ENCODE data around the gene F2R.
"Not testable (repeated sequence)": the region's sequence is repeated elsewhere in the genome, so short reads cannot be mapped to it uniquely, and the experiment has no call there.

F2R gene

GRCh38 chr5:76715736-76716455 is at the start of gene F2R:
F2R (plus strand) TSS chr5:76716126; CDS start chr5:76716308, 182 bp downstream.
- peak in 23 of 42 donors; percentile 13 to 57 (median 27) for DNase-seq
- intact Hi-C loops (cut with DNase I) = no loop called here

DNA sequence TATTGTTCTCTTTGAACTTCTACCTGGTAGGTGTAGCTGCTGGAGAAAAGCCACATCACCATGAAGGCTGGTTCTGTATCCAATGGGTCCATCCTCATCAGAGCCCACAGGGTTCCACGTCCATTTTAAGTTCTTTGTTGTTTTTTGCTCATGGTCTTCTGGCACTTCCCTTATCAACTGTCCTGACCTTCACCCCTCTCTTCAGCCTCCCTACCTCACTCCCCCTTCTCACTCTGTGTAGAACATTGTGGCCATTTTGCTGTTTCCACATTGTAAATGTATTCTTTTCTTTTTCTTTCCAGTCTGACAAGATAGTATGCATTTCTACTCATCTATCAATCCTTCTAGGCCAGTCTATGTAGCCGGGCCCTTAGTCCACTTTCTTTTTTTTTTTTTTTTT is 48.4 kb upstream of the F2R start:
- no peak for DNase-seq
- intact Hi-C loops (cut with DNase I) = no loop called here

- DNase-seq = no peak
- intact Hi-C loops (cut with DNase I) = no loop called here
Measured at GRCh38 chr5:76669245-76669644, 46.7 kb upstream of the F2R start.

DNA sequence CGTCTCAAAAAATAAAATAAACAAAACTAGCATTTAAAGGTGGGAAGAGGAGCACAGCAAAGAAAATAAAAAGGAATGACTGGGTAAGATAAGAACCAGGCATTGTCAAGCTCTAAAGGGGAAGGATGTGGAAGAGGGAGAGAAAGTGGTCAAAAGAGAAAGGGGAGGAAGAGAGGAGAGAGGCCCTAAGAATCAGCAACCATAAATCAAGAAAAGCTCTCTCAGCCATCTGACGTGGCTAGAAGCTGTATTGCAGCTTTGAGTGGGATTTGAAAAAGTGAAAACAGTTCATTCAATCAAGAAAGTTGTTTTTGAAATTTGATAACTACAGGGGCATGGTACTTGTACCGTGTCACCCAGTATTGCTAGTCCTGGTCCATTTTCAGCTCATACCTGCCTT is 45.4 kb upstream of the F2R start:
- no peak for DNase-seq
- intact Hi-C loops (cut with DNase I) = no loop called here

- intact Hi-C loops (cut with DNase I) = no loop called here
- no peak for DNase-seq
Measured at GRCh38 chr5:76672242-76672641, 43.7 kb upstream of the F2R start.

- intact Hi-C loops (cut with DNase I) = no loop called here
- no peak for DNase-seq
Measured at GRCh38 chr5:76673125-76673524, 42.8 kb upstream of the F2R start.

DNA sequence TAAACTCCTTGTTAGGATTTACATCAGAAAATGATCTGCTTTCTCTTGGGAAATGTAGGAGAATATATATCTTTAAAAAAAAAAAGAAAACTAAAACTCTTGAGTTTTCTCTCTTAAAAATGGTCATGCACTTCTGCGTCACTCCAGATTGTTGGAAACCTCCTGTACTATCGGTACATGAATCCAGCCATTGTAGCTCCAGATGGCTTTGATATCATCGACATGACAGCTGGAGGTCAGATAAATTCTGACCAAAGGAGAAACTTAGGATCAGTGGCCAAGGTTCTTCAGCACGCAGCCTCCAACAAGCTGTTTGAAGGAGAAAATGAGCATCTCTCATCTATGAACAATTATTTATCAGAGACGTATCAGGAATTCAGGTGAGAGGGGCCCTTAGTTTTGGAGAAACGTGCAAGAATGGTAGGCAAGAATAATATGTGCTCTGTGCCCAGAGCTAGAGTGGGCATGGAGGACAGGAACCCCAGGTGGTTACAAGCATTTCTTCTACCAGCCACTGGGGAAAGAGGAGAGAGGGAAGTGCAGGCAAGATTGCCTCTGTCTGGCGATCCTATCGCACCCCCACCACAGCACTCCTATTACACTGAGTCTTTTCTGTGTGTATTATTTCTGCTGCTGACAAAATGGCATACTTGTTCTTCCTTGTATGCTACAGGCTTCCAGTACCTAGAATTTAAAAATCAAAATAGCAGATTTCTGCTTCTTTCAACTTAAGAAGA is 41.4 kb upstream of the F2R start:
- no peak for DNase-seq
- intact Hi-C loops (cut with DNase I) = no loop called here

- intact Hi-C loops (cut with DNase I) = no loop called here
- no peak for DNase-seq
Measured at GRCh38 chr5:76675364-76675763, 40.6 kb upstream of the F2R start.

DNA sequence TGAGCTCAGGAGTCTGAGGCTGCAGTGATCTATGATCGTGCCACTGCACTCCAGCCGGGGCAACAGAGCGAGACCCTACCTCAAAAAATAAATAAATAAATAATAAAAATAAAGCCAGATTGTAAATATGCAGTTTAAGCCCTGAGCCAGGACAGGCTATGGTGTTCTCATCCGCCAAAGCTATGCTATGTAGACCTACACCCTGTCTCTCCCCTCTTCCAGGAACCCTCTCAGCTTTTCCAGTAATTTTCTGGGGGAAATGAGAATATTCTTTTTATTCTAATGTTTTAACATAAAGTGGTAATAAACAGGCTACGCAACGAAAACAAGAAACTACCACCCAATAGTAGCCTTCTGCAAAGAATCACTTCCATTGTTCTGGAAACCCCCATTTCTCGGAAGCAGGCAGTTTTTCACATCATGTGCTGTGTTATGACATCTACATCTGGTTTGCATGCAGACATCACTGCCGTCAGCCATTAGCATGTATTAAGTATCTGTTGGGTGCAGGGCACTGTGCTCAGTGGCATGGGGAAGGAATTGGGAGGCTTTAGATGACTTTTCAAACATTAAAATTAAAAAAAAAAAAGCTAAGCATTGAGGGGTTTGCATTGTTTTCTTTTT is 38.0 kb upstream of the F2R start:
- intact Hi-C loops (cut with DNase I) = no loop called here
- DNase-seq = no peak

GRCh38 chr5:76679231-76679630 is 36.7 kb upstream of the F2R start:
- DNase-seq = no peak
- intact Hi-C loops (cut with DNase I) = no loop called here

GRCh38 chr5:76680826-76681225 is 35.1 kb upstream of the F2R start:
- DNase-seq; intact Hi-C loops (cut with DNase I): not testable (repeated sequence)

- intact Hi-C loops (cut with DNase I) = no loop called here
- DNase-seq = no peak
Measured at GRCh38 chr5:76681287-76681686, 34.6 kb upstream of the F2R start.

DNA sequence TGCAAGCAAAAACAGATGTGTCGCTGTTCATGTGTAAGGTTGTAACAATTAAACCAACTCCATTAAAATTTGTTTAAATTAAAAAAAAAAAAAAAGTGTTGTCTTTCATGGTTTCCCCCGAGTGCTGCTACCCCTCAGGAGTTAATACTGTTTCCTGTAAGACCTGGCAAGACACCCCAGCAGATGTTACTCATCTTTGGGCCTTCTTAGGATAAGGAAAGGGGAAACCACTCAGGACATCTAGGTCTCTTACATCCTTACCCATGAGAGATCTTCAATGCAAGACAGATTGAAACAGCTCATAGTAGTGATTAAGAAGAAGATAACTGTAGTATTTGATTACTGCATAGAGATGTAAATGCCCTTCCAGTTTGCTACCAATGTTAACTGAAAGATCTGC is 33.5 kb upstream of the F2R start:
- DNase-seq = no peak

GRCh38 chr5:76683816-76684731 is 31.9 kb upstream of the F2R start:
- DNase-seq = no peak
- intact Hi-C loops (cut with DNase I) = no loop called here

More for the DNA sequence above, 33.5 kb upstream of the F2R start:
- intact Hi-C loops (cut with DNase I) = no loop called here

DNA sequence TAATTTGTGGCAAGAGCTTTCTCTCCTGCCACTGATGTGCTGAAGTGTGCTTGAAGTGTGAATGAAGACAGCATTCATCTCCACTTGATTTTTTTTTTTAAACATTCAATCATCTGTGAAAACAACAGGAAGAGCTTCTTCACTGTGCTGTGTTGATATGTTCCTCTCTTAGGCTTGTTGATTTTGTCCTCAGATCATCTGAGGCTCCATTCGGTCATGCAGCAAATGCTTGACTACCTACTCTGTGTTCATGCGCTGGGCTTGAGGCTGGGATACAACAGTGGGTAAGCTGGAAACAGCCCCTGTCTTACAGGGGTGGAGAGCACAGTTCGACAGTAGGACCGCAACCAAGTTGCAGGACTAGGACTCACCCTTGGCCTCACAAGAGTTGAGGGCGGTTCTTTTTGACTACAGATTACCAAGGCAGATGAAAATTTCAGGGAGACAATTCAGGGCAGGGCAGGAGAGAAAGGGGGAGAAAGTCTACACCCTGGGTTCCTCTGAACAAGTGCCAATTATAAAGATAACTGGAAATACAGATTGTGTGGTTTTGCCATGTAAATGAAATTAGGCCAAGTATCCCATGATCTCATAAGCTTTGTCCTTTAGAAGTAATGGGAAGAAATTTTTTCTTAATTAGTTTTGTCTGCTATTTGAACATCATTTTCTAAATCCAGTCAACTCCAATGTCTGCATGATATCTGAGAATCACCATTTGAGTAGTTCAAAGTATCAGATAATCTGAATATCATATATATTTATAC is 31.0 kb upstream of the F2R start:
- no peak for DNase-seq
- intact Hi-C loops (cut with DNase I) = no loop called here

- DNase-seq = no peak
- intact Hi-C loops (cut with DNase I) = no loop called here
Measured at GRCh38 chr5:76685704-76686103, 30.2 kb upstream of the F2R start.

- no peak for DNase-seq
- intact Hi-C loops (cut with DNase I) = no loop called here
Measured at GRCh38 chr5:76688212-76688611, 27.7 kb upstream of the F2R start.

DNA sequence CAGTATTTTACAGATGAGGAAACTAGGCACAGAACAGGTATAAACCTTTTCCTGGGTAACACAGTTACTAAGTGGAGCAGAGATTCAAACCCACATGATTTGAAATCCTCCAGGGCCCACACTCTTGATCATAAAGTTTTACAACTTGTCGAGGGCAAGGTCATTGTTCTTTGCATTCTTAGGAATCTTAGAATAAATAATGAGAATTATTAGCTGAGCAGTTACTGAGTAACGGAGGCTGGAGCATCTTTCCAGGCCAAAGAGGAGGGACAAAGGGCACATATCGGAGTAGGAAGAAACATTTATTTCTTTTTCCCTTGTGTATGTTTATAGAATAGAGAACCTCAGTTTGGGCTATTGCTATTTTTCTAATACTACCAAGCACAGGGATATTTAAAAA is 27.1 kb upstream of the F2R start:
- intact Hi-C loops (cut with DNase I) = no loop called here
- no peak for DNase-seq

Measured in head of caudate nucleus (tissue), 42 donors.